BLaER1 treated with 17β-estradiol and CSF1 and Interleukin-3, amounts not matched to agents 10 nM and 100 nM (cell line): ENCODE results near the gene PTPRB.

Experiments
- H3K27ac ChIP-seq, 11 experiments: shearing (Covaris generic); formaldehyde crosslinking; 2 replicates each; pipeline ENCODE4 v1.8.1; 2022
- H3K27me3 ChIP-seq, 11 experiments: shearing (Covaris generic); formaldehyde crosslinking; 2 replicates each; pipeline ENCODE4 v1.8.1; 2022
- H3K36me3 ChIP-seq, 11 experiments: shearing (Covaris generic); formaldehyde crosslinking; 2 replicates each; pipeline ENCODE4 v1.8.1; 2022
- H3K4me1 ChIP-seq, 10 experiments: shearing (Covaris generic); formaldehyde crosslinking; 2 replicates each; pipeline ENCODE4 v1.8.1; 2022
- H3K4me2 ChIP-seq, 11 experiments: shearing (Covaris generic); formaldehyde crosslinking; 2 replicates each; pipeline ENCODE4 v1.8.1; 2022
- H3K4me3 ChIP-seq, 10 experiments: shearing (Covaris generic); formaldehyde crosslinking; 2 replicates each; pipeline ENCODE4 v1.8.1; 2022
- H3K9ac ChIP-seq, 11 experiments: shearing (Covaris generic); formaldehyde crosslinking; 2 replicates each; pipeline ENCODE4 v1.8.1; 2022
- H3K9me3 ChIP-seq, 11 experiments: shearing (Covaris generic); formaldehyde crosslinking; replicated peaks in 1 of 11; 2 replicates each; pipeline ENCODE4 v1.8.1; 2022
- H4K20me1 ChIP-seq, 11 experiments: shearing (Covaris generic); formaldehyde crosslinking; 2 replicates each; pipeline ENCODE4 v1.8.1; 2022
- Cebpa-rat ChIP-seq, 11 experiments: shearing (Covaris generic); IDR thresholded peaks; 2 replicates each; pipeline ENCODE4 v1.8.1; 2022

PTPRB gene

DNA sequence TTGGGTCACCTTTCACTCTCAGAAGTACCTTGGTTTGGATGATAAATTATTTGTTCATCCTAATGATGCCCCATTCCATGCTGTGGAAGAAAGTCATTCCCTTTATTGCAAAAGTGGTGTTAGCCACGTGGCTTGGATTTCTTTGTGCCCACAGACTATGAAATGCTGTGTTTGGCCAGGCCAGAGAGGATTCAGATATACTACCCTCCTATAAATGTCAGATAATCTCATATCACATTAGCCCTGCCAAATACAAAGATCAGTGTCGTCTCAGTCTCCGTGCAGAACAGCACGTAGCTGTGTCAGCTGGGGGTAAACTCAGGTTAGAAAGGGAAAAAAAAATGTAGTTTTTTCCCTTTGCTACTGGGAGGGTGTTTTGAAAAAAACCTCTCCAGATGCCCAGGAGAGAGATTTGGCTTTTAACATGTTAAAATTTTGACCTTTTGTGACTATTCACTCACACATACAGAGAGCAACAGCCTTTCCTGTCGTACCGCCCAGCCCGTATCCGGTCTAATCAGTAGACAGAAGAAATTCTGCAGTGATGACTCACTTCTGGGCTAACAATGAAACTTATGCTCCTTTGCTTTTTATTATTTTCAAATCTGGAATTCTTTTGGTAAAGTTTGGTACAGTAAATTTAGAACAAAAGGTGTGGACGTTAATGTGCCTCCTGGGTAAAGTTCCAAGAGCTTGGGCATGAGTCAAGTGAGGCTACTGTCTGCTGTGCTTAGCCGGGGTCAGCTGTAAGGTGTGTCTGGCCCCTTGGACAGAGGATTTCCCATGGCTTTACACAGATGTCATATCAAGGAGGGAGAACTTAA is 8.5 kb upstream of the PTPRB start:
- Histone ChIP-seq H3K4me1 (no peaks in the 10 kb centered on the region), H3K36me3 (no peaks in the 10 kb centered on the region), H3K4me2 (no peak overlapping the region), H3K27me3 (no peaks in the 10 kb centered on the region), H4K20me1 (no peaks in the 10 kb centered on the region), H3K4me3 (no peak overlapping the region), H3K27ac (no peak overlapping the region), H3K9ac (no peak overlapping the region), H3K9me3 (no peaks in the 10 kb centered on the region)
- no peak for TF ChIP-seq Cebpa-rat (IDR thresholded peaks at IDR 0.05)

DNA sequence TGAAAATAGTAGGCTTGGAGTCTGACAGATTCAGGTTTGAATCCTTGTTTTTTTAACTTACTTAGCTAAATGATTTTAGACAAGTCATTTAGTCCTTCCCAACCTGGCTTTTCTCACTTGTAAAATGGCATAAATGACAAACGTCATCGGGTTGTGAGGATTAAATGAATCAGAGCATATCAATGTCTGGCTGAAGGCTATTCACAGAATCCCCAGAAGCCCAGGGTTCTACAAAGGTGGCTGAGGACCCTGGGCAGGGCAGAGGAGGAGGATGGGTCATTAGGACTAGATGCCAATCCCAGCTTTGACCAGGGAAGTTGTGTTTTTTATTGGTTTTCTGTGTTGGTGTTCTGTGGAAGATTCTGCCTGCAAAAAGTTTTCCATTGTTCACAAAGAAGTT is 7.6 kb upstream of the PTPRB start:
- no peaks in the 10 kb centered on the region for H3K36me3 ChIP-seq
- H3K4me2 ChIP-seq = no peak overlapping the region
- H3K9ac ChIP-seq = no peak overlapping the region
- no peak overlapping the region for H3K27ac ChIP-seq
- TF ChIP-seq Cebpa-rat (IDR thresholded peaks at IDR 0.05) = no peak
- H3K9me3 ChIP-seq = no peaks in the 10 kb centered on the region
- H4K20me1 ChIP-seq = no peaks in the 10 kb centered on the region
- no peaks in the 10 kb centered on the region for H3K27me3 ChIP-seq
- no peaks in the 10 kb centered on the region for H3K4me1 ChIP-seq
- no peak overlapping the region for H3K4me3 ChIP-seq

DNA sequence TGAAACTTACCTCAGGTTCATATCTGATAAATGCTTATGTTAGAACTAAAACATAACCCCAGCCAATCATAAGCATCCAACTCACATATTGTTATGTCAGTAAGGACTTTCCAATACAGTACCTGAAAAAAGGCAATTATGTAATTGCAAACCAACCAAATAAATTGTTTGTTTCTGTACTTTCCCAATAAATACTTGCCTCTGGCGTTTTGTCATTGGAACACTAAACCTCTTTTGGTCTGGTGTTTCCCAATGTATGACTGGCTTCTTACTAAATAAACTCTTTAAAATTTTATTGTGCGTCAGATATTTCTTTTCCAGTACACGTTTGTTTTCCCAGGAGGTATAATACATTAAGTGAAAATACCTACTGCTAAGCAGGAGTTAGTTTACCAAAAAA is 6.7 kb upstream of the PTPRB start:
- no peaks in the 10 kb centered on the region for H3K9me3 ChIP-seq
- H3K36me3 ChIP-seq = no peaks in the 10 kb centered on the region
- no peaks in the 10 kb centered on the region for H3K4me1 ChIP-seq
- no peak overlapping the region for H3K27ac ChIP-seq
- H3K4me3 ChIP-seq = no peak overlapping the region
- H3K4me2 ChIP-seq = no peak overlapping the region
- H4K20me1 ChIP-seq = no peaks in the 10 kb centered on the region
- H3K9ac ChIP-seq = no peak overlapping the region
- TF ChIP-seq Cebpa-rat (IDR thresholded peaks at IDR 0.05) = no peak
- no peaks in the 10 kb centered on the region for H3K27me3 ChIP-seq

DNA sequence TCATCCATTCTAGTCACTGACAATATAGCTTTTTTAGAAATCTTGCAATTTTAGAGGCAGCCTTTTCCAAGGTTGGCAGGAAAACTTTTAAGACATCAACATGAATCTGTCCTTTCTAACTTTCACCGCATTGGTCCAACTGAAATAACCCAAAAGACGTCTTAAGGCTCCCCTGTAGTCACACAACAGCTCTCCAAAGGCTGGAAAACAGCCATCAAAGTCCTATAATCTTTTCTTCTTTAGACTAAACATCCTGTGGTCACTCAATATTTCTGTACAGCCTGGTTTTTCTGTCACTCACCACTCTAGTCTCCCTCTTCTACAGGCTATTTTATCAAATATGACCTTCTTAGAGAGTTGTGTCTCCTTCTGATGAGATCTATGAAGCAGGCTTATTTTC is 4.5 kb upstream of the PTPRB start:
- H3K4me3 ChIP-seq = no peak overlapping the region
- peaks cover 0 to 10% (median 6%) of the 10 kb centered on the region in 10 experiments; a peak in 12 of 20 replicates for H3K4me1 ChIP-seq
- H4K20me1 ChIP-seq = no peaks in the 10 kb centered on the region
- no peaks in the 10 kb centered on the region for H3K9me3 ChIP-seq
- H3K27ac ChIP-seq = no peak overlapping the region
- H3K4me2 ChIP-seq = no peak overlapping the region
- H3K27me3 ChIP-seq = no peaks in the 10 kb centered on the region
- no peaks in the 10 kb centered on the region for H3K36me3 ChIP-seq
- H3K9ac ChIP-seq = no peak overlapping the region
- TF ChIP-seq Cebpa-rat (IDR thresholded peaks at IDR 0.05) = no peak

DNA sequence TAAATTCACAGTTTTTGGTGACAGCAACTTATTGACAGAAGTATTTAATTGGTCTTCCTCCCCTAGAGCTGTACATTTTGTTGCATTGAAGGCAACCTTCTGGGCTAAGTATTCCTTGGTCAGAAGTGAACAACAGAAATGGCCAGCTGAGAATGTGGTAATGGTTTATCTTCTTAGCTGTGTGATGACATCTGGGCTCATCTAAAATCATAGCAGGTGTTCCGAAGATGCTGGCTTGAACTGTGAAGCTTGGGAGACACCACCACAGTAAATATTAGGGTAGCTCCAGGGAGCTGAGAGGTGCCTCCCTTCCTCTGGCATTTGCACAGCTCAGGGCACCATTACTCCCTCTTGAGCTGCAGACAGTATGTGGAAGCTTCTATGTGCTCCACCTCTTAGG is 3.7 kb upstream of the PTPRB start:
- H3K9me3 ChIP-seq = no peaks in the 10 kb centered on the region
- no peak overlapping the region for H3K27ac ChIP-seq
- H3K4me1 ChIP-seq = peaks cover 0 to 10% (median 6%) of the 10 kb centered on the region in 10 experiments; a peak in 12 of 20 replicates
- no peaks in the 10 kb centered on the region for H3K36me3 ChIP-seq
- H3K4me2 ChIP-seq = no peak overlapping the region
- H3K27me3 ChIP-seq = no peaks in the 10 kb centered on the region
- no peak overlapping the region for H3K4me3 ChIP-seq
- no peak overlapping the region for H3K9ac ChIP-seq
- no peaks in the 10 kb centered on the region for H4K20me1 ChIP-seq
- no peak for TF ChIP-seq Cebpa-rat (IDR thresholded peaks at IDR 0.05)

DNA sequence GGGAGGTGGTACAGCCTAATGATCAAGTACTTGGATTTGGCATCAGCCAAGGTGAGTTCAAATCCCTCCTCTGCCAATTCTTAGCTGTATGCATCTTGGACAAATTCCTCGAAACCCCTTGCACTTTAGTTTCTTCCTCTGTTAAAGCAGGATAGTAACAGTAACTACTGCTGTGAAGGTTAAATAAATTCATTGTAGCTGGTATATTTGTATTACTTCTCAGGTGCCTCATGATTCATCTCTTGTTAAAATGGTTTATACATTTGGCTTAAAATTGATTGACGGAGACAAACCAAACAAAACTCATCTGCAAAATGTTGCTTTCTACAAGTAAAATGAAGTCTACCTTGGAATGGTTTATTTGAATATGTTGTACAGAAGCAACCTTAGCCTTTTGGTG is 2.3 kb upstream of the PTPRB start:
- Histone ChIP-seq H3K27ac (no peak overlapping the region), H3K9ac (no peak overlapping the region), H3K36me3 (no peaks in the 10 kb centered on the region), H3K27me3 (no peaks in the 10 kb centered on the region), H3K4me3 (no peak overlapping the region), H3K9me3 (no peaks in the 10 kb centered on the region), H4K20me1 (no peaks in the 10 kb centered on the region), H3K4me2 (no peak overlapping the region), H3K4me1 (peaks cover 0 to 10% (median 6%) of the 10 kb centered on the region in 10 experiments; a peak in 12 of 20 replicates)
- no peak for TF ChIP-seq Cebpa-rat (IDR thresholded peaks at IDR 0.05)

DNA sequence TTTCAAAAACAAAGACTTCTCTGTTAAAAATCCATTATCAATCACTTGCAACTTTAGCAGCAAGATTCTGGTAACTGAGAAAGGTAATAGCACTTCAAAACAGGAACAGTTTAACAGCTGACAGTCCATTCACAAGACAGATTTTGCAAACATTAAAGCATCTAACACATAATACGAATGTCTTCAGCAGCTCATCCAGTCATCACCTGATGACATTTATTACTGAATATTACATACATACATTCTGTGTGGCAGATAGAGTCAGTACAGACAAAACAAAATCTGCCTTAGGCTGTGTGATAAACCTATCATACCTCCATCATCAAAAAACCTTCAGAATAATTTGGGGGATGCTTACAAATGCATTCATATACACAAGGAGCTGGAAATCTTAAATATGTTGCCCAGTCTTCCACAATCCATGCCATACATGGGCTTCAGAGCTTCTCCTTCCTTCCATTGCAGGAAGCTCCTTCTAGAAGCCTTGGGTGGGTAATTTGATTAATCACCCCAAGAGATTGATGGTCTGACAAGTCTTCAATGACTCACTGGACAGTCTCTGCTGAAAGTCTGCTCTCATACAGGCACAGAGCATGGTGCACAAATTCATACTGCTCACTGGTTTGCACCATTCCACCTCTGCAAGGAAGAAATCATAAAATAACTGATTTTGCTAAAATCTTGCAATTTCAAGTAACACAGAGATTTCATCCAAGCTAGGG is 1.6 kb upstream of the PTPRB start:
- Histone ChIP-seq H3K4me1 (peaks cover 0 to 10% (median 6%) of the 10 kb centered on the region in 10 experiments; a peak in 12 of 20 replicates), H3K4me2 (no peak overlapping the region), H4K20me1 (no peaks in the 10 kb centered on the region), H3K27ac (no peak overlapping the region), H3K4me3 (no peak overlapping the region), H3K36me3 (no peaks in the 10 kb centered on the region), H3K27me3 (no peaks in the 10 kb centered on the region), H3K9me3 (no peaks in the 10 kb centered on the region), H3K9ac (no peak overlapping the region)
- TF ChIP-seq Cebpa-rat (IDR thresholded peaks at IDR 0.05) = no peak

DNA sequence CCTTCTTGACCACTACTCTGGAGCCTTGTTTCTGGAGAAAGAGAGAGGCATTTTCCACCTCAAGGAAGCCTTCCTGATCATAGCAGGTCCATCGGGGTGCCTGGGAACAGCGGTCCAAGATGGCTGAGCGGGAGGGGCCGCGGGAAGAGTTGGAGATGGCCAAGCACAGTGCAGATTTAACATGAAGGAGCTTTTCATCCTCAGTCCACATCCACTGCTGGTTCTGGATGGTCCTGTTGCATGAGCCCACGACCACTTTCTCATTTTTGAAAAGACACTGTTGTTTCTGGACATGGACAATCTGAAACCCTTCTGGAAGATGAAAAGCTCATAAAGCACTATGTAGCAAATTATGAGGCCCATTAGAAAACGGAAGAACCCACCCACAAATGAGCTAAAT is 1.5 kb downstream of the PTPRB start:
- Histone ChIP-seq H3K27me3 (no peaks in the 10 kb centered on the region), H3K4me2 (no peak overlapping the region), H3K4me3 (no peak overlapping the region)

DNA sequence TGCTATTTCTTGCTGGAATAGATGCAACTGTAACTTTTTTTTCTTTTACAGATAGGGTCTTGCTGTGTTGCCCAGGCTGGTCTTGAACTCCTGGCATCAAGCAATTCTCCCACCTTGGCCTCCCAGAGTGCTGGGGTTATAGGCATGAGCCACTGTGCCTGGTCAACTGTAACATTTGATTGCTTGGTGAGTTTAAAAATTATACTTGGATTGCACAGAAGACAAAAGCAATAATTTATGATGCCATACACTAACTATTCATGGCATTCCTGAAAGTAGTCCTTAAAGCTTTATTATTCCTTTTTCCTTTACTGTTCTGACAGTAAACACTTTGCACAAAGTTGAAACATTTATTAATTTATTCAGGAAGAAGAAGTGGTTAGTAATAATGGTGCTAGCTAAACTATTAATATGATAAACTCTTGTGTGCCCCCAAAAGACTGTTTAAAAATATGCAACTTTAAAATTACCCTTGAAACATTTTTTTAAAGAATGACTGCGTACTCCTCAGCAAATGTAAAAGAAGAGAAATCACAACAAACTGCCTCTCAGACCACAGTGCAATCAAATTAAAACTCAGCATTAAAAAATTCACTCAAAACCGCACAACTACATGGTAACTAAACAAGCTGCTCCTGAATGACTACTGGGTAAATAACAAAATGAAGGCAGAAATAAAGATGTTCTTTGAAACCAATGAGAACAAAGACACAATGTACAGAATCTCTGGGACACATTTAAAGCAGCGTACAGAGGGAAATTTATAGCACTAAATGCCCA is 8.3 kb downstream of the PTPRB start:
- H3K36me3 ChIP-seq = no peaks in the 10 kb centered on the region
- no peaks in the 10 kb centered on the region for H3K4me1 ChIP-seq
- H3K9ac ChIP-seq = no peak overlapping the region
- no peaks in the 10 kb centered on the region for H4K20me1 ChIP-seq
- no peak overlapping the region for H3K27ac ChIP-seq
- no peak for TF ChIP-seq Cebpa-rat (IDR thresholded peaks at IDR 0.05)
- H3K9me3 ChIP-seq = no peaks in the 10 kb centered on the region
- H3K27me3 ChIP-seq = no peaks in the 10 kb centered on the region
- H3K4me3 ChIP-seq = no peak overlapping the region
- no peak overlapping the region for H3K4me2 ChIP-seq

More for the DNA sequence above, 1.5 kb downstream of the PTPRB start:
- no peak for TF ChIP-seq Cebpa-rat (IDR thresholded peaks at IDR 0.05)
- no peaks in the 10 kb centered on the region for H3K36me3 ChIP-seq
- H3K4me1 ChIP-seq = peaks cover 0 to 10% (median 6%) of the 10 kb centered on the region in 10 experiments; a peak in 12 of 20 replicates
- no peak overlapping the region for H3K9ac ChIP-seq
- no peaks in the 10 kb centered on the region for H3K9me3 ChIP-seq
- no peak overlapping the region for H3K27ac ChIP-seq
- H4K20me1 ChIP-seq = no peaks in the 10 kb centered on the region
